HG03378 (cell line): ENCODE data around the gene EFNB2.

Experiments
- ATAC-seq: cut with Tn5 transposase; IDR thresholded peaks from one replicate; pipeline ENCODE4 v1.9.1; 2021; ENCODE audit warnings: mild to moderate bottlenecking, moderate library complexity; ENCODE audit not compliant: unreplicated experiment

Gene EFNB2

DNA sequence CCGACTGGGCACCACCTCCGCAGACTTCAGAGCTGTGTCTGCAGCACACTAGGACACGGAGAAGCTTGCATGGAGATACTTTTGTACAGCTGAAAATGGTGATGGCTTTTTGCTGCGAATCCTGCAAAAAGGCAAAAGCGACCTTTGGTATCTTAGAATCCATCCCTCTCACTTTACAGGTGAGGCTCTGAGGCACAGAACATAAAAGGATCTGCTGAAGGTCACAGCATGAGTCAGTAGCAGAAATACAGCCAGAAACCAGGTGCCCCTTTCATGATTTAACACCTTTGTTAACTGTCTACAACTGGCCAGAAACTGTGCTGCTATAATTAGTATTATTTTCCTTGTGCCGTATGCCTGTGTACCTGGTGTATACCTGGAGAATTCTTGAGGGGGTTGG is 48.3 kb downstream of the EFNB2 start:
- ATAC-seq = no peak

DNA sequence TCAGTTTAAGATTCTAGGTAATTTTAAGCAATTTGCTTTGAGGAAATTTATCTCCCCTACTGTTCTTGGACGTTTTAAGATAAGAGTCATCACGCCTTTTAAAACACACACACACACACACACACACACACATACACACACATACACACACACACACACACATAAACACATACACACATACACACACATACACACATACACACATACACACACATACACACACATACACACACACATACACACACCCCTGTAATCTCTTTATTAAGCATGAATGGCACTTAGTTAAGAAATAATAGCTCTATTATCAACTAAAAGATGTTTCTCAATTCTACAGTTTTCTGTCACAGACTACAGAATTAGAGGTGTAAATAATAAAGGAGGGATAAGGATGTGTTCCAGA is 49.2 kb downstream of the EFNB2 start:
- ATAC-seq = no peak

DNA sequence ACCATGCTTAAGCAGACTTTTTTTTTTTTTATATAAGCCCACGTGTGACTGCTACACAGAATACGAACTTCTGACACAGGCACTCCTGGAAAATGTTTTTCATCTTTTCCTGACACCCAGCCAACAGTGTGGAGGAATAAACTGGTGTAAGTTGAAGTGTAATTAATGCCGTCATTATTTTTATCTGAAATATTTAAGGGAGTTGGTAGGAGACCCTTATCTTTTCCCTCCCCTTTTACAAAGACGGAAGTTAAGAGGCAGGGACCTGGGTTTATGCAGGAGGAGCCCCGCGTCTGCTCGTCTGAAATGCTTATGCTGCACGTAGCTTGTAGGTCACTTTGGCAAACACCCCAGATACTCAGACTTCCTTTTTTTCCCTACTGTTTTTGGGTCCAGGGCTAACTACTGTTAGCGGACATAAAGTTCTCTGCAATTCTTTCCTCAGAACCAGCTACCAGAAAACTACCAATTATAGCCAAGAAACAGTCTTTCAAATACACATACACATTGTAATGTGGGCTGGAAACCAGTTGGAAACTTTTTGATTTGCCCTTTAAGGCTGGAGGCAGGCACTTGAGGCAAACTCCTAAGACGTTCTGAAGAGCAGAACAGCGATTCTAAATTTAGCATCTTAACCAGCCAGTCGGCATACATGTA is 50.8 kb downstream of the EFNB2 start:
- ATAC-seq = no peak

DNA sequence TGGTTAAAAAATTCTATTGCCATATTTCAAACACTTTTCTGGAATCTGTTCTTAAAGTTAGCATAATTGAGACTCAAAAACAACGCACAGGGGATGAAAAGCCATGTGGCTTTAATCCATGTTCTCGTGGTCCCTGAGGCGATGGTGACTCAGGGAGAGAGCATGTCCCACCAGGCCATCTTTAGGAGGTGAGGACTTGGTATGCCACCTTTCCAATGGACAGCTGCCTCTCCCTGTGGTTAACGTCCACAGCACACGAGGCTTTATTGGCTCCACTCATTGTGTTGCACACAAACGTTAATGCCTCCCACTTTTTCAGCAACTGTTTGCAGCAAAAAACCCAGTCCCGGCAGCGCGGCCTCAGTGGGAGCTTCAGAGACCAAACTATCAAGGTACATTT is 51.4 kb downstream of the EFNB2 start:
- ATAC-seq = no peak

DNA sequence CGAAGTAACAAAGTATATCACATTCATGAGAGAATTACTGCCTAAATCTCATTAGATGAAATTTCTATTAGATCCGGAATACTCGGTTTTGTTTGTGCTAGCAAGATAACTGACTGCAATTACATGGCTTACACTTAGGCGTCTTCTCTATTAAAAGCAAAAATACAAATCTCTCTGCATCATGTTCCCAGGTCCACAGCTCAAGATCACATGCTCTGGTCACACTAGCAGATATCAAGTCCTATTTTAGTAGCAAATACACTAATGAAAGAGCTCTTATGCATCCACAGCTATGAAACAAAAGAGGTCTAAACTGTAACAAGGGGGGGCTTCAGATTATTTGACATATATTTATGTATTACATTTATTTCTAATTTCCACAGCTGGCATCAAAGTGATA is 53.5 kb downstream of the EFNB2 start:
- no peak for ATAC-seq

DNA sequence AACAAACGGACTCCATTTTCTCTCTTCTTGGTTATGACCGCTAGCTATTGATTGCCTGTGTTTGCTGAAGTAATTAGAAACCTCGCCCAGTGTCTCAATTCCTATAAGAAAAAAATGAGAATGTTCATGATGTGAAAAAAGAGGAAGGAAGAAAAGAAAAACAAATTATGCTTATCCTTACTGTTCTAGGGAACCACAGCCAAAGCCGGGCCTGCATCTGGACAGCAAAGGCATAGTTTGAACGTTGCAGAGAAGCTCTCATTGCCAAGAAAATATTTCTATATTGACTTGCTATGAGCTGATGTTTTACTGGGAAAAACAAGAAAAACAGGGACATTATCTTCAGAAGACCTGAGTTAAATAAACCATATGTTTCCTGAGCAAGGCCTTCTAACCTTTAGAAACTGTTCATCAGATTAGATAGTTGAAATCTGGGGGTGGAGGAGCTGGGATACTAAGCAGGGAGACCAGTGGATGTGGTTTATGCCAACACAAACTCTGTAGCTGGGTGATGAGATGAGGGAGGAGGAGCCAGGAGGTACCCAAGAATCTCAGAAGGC is 55.0 kb downstream of the EFNB2 start:
- no peak for ATAC-seq

DNA sequence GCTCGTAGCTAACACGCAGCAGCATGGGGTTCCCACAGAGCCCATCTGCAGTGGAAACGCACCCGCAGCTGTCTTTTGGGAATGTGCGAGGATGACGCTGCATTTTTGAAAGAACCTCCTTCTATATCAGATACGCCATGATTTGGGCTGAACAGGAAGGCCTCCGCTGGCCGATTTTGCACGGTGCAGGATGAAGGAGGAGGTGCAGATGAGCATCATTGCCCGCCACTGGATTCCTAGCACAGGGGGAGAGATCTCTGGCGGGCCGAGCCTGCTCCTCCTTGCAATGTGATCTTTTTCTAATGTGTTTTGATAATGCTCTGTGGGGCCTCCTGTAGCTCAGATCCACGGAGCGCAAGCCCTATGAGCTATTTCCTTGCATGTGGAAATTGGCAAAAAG is 55.5 kb downstream of the EFNB2 start:
- ATAC-seq = no peak

DNA sequence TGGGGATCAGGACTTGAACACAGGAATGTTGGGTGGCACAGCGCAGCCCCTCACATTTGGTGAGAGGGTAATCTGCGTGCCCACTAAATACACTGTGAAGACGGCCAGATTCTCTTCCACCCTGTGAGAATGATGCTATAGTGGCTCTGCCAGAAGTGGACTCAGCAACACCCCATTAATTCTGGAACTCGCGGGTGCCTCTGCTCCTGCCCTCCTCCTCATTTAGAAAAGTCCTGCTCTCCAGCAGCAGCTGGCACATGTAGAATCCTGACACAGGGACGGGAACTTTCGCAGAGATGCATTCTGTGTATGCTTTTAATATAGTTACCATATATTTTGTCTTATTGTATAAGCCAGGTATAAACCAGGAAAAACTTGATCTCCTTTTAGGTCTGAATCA is 57.3 kb downstream of the EFNB2 start:
- no peak for ATAC-seq

DNA sequence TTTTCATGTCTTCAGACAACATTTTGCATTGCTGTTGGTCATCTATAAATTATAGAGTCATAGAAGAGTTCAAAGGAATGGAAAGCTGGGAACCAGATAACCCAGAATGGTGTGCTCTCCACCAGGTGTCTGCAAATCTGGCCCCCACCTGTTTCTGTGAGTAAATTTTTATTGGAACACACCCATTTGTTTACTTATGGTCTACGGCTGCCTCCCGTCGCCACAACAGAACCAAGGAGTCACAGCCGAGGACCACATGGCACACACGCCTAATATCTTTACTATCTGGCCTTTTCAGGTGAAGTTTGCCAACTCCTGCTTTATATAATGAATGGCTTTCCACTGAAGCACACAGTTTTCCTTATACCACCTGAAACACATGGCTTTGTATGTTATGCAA is 58.2 kb downstream of the EFNB2 start:
- no peak for ATAC-seq

DNA sequence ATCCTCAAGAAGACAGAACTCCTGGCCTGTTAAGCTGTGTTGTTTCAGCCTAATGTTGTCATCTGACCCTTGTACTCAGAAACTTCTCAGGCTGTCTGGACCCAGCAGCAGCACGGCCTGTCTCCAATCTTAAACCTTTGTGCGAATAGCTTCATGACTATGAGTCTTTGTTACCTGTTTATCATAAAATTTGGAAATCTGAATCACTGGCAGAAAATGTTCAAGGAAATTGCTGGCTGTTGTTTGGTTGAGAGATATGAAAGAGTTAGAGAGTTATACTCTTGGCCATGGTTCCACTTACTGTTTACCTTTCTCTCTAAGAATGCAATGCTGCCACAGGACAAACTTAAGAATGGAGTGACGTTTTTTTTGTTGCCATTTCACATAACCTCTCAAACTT is 59.6 kb downstream of the EFNB2 start:
- ATAC-seq = no peak

DNA sequence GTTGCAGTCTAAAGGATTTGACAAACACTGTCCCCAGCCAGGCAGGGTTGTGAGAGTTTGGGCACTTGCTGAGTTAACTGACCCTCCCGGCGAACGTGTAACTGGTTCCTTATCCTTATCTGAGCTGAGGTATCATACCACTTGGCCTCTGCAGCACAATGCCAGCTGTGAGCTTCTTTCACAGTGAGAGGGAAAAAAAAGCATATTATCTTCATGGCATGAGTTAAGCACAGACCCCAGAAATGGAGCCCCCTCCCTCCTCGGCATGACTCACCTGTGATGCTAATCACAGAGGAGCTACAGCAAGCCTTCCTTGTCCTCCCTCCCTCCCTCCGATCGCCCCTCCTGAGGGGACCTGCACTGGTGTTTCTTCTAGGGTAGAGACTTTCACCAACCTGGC is 60.5 kb downstream of the EFNB2 start:
- ATAC-seq = no peak

DNA sequence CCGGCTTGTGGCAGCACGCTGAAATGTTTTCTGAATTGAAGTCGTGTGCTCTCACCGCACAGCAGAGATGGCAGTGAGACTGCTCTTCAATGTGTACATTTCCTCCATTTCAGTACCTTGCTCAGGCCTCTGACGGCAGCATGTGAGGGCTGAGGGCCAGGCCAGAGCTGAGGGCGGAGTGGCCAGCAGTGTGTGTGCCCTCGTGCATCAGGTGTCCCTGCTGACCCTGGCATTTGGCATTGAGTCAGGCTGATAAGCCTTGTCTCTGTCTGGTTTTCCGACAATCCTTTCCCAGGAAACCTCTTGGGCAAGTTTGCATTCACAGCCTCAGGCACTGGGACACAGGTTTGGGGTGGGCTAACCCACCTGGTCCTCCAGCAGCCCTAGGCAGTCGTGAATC is 62.3 kb downstream of the EFNB2 start:
- ATAC-seq = no peak

DNA sequence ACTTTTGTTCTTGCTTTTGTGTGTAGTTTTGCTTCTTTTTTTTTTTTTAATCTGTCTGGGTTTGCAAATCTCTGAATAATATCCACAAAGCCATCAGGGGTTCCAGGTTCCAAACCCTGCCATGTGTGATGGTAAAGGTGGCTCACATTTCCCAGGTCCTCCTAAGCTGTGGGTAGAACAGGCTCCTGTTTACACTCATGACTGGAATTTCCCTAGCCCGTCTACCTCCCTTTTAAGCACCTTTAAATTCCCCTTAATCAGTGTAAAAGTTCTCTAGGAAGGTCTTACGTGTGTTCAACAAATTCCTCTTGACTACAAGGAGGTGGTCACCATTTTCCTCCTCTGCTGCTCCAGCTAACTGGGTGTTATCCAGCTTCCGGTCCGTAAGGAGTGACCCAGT is 62.8 kb downstream of the EFNB2 start:
- ATAC-seq = no peak

DNA sequence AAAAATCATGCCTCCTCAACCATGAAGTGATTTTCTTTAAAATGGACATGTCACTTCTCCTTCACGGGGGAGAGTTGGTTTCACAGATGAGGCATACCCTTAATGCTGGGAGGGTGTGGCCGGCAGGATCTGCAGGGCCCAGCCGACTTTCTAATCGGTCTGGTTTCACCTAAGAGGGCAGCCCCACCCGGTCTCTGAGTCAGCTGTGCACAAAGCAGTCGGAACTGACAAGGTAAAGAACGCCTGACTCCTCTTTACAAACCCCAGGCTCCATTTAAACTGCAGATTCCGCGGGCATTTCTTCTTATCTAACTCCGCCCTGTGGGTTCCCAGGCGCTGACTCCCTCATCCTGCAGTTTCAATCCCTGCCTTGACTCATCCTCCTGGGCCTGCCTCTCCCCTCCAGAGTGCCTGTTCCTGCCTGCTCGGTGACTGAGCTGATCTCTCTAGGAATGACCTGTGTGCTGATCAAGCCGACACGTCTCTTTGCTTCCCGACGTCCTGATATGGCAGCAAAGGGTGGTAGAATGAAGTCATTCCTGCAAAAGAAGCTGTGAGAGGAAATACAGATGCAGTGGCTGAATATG is 63.4 kb downstream of the EFNB2 start:
- ATAC-seq = no peak

DNA sequence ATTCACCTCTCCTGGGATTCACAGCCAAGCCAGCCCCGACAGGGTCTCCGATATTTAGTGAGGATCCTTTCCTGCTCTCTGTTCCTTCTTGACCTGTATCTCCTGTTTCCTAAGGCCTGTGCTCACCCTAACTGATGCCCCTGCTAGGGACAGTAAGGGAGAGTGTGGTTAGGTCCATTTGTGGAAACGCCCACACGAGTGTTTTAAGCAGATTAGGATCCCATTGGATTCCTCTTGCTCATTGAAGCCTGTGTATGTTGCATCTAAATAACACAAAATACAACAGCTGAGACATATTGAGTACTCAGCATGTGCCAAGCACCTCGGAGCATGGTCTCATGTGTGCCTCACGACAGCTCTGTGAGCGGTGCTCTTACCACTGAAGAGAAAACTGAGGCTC is 64.9 kb downstream of the EFNB2 start:
- no peak for ATAC-seq

DNA sequence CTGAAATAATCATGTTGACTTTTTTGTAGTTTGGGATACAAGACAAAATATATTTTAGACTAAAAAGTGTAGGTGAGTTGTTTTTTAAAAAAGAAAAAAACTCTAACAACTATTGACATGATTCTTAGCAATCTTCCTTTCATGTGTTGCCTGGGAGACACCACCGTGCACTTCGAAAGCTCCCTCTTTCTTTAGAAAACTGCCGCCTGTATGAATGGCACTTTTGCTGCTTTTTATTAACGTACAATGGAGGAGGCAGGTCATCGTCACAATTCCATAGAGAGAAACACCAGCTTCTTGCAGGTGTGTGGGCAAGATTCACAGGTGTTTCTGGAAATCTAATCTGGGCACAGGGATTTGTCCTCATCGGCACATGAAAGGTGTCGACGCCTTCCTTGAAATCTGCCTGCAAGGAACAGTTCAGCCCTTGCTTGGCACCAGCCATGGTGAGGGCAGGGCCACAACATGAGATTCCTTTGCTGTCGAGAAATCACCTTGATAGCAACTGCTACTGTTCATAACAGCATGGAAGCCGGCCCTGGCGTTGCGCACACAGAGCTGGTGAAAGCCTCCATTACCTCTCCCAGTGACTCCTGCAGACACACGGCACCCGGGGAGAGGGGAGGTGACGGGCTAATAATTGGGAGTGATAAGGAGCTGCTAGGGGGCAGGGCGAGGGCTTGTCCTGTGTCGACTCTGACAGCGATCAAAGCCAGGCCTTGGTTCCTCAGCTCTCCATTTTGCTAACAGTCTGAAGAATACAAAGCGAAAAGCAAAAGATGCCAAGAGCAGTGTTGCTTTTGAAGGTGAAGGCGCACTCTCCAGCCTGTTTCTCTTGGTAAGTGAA is 66.5 kb downstream of the EFNB2 start:
- no peak for ATAC-seq

DNA sequence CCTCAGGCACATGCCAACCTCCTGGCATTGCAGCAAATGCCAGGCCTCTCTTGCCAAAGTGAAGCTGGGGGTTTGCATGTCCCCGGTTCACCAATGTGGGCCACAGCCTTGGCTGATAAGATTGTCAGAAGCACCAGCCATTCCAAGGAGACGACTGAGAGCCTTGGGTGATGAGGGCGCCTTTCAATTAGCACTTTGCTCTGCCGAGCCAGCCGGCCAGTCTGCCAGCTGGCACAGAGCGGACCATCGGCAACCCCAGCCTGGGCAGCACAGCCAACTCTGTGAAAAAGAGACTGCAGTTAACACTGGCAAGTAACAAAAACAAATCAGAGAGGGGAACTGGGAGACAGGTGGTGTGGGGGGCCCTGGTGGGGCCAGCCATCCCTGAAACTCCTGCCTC is 67.3 kb downstream of the EFNB2 start:
- no peak for ATAC-seq

DNA sequence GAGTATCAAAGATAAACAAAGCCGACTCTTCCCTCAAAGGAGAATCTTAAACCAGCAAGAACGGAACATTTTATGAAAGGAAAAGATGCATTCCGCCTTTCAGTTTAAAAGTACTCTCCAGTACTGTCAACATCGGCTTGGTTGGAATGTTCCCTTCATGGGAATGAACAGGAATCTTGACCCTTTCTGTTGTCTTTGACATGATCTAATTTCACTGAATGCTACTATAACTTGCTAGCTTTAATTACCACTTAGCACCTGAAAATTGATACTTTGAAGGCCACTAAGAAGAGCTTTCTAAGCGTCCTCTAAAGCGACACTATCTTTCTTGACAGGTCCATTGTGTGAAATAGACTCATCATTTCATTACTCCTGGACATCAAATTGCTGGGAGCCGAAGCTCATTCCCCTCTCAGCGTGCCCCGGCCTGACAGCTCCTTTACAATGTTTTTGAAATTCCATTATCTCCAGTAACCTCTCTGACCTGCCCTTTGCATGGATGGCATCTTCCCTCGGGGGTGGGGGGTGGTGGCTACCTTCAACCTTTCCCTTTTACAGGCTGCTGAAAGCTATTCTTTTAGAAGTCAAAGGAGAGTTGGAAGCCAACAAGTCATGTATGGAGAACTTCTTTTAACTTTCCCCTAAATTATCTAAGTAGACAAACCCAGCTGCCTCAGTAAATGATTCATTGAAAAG is 67.9 kb downstream of the EFNB2 start:
- ATAC-seq = no peak

DNA sequence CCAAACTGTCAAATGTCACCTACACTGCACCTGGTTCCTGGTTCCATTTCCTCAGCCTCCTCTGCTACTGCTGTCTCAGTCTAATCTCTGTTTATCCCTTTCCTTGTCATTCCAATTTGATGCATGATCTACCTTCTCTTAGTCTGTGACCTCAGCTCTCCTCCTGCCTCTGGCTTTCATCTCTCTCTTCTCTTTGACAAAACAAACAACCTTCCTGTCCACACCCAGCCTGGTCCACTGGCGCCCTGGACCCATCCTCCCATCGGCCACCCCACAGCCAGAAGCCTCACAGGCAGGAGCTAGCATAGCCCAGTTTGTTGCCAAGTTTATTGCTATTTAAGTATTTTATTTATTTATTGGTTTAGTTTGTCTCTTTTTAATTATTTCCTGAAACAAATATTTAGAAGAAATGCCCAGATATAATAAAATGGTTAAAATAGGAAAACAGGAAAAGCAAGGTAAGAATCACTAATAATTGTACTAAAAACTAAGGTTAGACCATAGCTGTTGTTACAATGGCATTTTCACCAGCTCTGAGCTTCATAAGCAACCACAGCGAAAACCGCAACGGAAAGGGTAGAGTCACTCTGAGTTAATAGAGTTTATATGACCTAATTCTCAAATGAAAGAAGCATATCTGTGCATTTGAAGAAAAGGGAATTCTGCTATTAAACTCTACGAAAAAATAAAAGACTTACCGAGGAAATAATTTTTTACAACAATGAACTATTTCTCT is 68.6 kb downstream of the EFNB2 start:
- no peak for ATAC-seq

DNA sequence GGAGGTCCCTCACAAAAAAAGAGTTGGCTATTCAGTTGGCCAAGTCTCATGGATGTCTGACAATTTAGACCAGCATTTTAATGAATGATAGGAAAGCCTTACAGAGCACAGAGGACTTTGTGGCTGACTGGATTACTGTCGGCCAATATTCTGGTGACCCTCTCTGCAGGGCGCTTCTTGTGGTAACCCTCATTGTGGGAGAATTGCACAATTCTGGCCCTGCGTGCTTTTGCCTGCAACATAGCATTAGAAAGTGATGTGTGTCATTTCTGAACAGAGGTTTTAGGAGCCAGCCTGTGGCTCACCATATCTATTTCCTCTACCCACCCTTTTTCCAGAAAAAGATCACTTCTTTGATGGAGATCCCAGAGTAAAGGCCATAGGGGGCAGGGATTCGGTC is 71.4 kb downstream of the EFNB2 start:
- no peak for ATAC-seq

DNA sequence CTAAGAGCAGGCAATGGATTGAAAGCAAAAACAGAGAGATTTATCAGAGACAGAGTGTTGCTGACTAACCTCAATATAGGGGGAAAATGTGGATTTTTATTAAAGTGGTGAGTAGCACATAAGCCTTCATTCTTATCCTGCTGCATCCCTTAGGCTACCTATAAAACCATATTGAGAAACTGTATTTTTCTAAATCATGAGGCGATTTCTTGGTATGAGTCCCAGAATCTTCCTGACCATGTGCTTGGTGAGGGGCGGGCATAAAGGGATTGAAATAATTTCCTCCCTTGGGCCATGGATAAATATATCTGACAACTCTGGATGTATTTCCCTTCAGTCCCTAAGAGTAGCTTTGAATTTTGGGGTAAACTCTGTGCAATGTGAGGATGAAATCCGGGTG is 72.8 kb downstream of the EFNB2 start:
- ATAC-seq = no peak
